ENCODE measurements around the gene SDR9C7.
"Not testable (repeated sequence)": the region's sequence is repeated elsewhere in the genome, so short reads cannot be mapped to it uniquely, and the experiment has no call there.

GRCh38 chr12:56943374-56943773 is 9.2 kb upstream of the SDR9C7 start:
- TF ChIP-seq CTCF, POLR2A (IDR thresholded peaks at IDR 0.05): not testable (repeated sequence)
